Mesothelial cell of epicardium (in vitro differentiated cells): ENCODE results near the gene MYCBP2. TPM values are rescaled to one million over a fixed set of nuclear protein-coding genes. Genes with fewer than 3 reads are reported as not detected.
"Not testable (repeated sequence)": the region's sequence is repeated elsewhere in the genome, so short reads cannot be mapped to it uniquely, and the experiment has no call there.

Experiments
- DNase-seq, 2 experiments: peaks; one replicate each; pipeline ENCODE4 v3.0.0; 2021; ENCODE audit warnings: low spot score in 2 of 2; ENCODE audit not compliant: unreplicated experiment in 2 of 2
- H3K27ac Mint-ChIP-seq: 2 replicates; pipeline ENCODE4 v1.8.0; 2021; ENCODE audit warnings: mixed read lengths
- H3K27me3 Mint-ChIP-seq: 2 replicates; pipeline ENCODE4 v1.8.0; 2021; ENCODE audit warnings: low read depth, mixed read lengths
- H3K36me3 Mint-ChIP-seq: 2 replicates; pipeline ENCODE4 v1.8.0; 2021; ENCODE audit warnings: mixed read lengths
- H3K4me1 Mint-ChIP-seq: 2 replicates; pipeline ENCODE4 v1.8.0; 2021; ENCODE audit warnings: mixed read lengths
- H3K4me3 Mint-ChIP-seq: 2 replicates; pipeline ENCODE4 v1.8.0; 2021; ENCODE audit warnings: mild to moderate bottlenecking, moderate library complexity, mixed read lengths
- H3K9me3 Mint-ChIP-seq: 2 replicates; pipeline ENCODE4 v1.8.0; 2021; ENCODE audit warnings: mixed read lengths
- total RNA-seq: library from RNA; stranded (reverse); gene quantifications from 3 replicates; pipeline ENCODE4 v1.2.1, GENCODE V29; 2021
- TF ChIP-seq, protein P1 (sequence below): fragments of 200-600 bp; sonication (generic); IDR thresholded peaks from one replicate; pipeline ENCODE4 v1.5.0; 2021; ENCODE audit warnings: antibody characterized with exemption; ENCODE audit not compliant: unreplicated experiment

MYCBP2 gene
- total RNA-seq, 1 donor from 2014 or later, result 72.3 TPM

DNA sequence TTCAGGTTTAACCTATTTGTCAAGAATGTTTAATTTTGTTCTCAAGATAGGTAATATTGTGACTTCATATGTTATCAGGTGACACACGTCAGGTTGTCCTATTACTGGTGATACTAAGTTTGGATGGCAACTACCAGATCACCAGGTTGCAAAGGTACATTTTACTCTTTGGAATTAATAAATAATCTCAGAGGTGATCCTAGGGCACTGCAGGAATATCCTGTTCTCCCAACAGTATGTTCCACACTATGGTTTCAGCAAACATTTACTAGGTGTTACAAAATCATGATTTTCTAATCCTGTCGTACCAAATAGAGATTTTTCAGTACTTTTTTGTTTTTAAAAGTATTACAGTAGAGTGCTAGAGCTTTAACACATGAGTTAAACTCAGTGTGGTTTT, 29.3 kb upstream of the MYCBP2 start:
- TF ChIP-seq, protein P1, sequence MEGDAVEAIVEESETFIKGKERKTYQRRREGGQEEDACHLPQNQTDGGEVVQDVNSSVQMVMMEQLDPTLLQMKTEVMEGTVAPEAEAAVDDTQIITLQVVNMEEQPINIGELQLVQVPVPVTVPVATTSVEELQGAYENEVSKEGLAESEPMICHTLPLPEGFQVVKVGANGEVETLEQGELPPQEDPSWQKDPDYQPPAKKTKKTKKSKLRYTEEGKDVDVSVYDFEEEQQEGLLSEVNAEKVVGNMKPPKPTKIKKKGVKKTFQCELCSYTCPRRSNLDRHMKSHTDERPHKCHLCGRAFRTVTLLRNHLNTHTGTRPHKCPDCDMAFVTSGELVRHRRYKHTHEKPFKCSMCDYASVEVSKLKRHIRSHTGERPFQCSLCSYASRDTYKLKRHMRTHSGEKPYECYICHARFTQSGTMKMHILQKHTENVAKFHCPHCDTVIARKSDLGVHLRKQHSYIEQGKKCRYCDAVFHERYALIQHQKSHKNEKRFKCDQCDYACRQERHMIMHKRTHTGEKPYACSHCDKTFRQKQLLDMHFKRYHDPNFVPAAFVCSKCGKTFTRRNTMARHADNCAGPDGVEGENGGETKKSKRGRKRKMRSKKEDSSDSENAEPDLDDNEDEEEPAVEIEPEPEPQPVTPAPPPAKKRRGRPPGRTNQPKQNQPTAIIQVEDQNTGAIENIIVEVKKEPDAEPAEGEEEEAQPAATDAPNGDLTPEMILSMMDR, result no peak
- Mint-ChIP-seq H3K9me3 (no peaks in the 10 kb centered on the region), H3K4me3 (no peak overlapping the region), H3K36me3 (no peaks in the 10 kb centered on the region), H3K27ac (no peak overlapping the region), H3K4me1 (no peaks in the 10 kb centered on the region), H3K27me3 (peaks cover 4% of the 10 kb centered on the region)
- DNase-seq, result no peak

- Mint-ChIP-seq H3K27me3 (peaks cover 14% of the 10 kb centered on the region), H3K27ac (no peak overlapping the region), H3K36me3 (no peaks in the 10 kb centered on the region), H3K4me3 (no peak overlapping the region), H3K4me1 (no peaks in the 10 kb centered on the region), H3K9me3 (no peaks in the 10 kb centered on the region)
- DNase-seq, result no peak
- TF ChIP-seq, protein P1, result no peak
These were observed 27.1 kb upstream of the MYCBP2 start for GRCh38 chr13:77353995-77354394.

DNA sequence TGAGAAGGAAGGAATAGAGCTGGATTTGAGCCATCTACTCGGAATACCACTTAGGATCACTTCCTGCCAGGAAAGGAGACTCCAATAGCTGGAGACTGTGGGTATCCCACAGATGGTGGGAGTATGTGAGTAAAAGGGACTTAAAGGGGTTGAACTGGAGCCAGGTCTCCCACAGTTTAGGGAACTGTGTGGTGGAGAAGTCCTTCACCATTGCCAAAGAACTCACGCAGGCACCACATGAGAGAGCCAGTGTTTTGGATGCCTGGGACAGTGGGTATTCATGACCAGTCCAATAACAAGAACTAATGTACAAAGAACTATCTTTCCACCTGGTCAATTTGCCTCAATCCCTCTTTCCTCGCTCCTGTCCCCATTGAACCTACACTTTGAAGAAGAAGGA, 24.4 kb upstream of the MYCBP2 start:
- H3K36me3 Mint-ChIP-seq, result no peaks in the 10 kb centered on the region
- H3K9me3 Mint-ChIP-seq, result no peaks in the 10 kb centered on the region
- H3K4me1 Mint-ChIP-seq, result no peaks in the 10 kb centered on the region
- H3K27ac Mint-ChIP-seq, result no peak overlapping the region
- TF ChIP-seq, protein P1, result no peak
- DNase-seq, result no peak
- H3K4me3 Mint-ChIP-seq, result no peak overlapping the region
- H3K27me3 Mint-ChIP-seq, result peaks cover 19% of the 10 kb centered on the region

- no peak overlapping the region for H3K4me3 Mint-ChIP-seq
- DNase-seq, result no peak
These were observed 23.9 kb upstream of the MYCBP2 start for GRCh38 chr13:77350811-77351210.

GRCh38 chr13:77349365-77349764, 22.5 kb upstream of the MYCBP2 start:
- no peaks in the 10 kb centered on the region for H3K9me3 Mint-ChIP-seq
- no peaks in the 10 kb centered on the region for H3K36me3 Mint-ChIP-seq
- TF ChIP-seq, protein P1, result no peak
- no peak overlapping the region for H3K27ac Mint-ChIP-seq
- H3K4me1 Mint-ChIP-seq, result no peaks in the 10 kb centered on the region
- peaks cover 19% of the 10 kb centered on the region for H3K27me3 Mint-ChIP-seq
- no peak overlapping the region for H3K4me3 Mint-ChIP-seq
- DNase-seq, result no peak

More at GRCh38 chr13:77350811-77351210, 23.9 kb upstream of the MYCBP2 start:
- H3K27ac Mint-ChIP-seq, result no peak overlapping the region
- H3K36me3 Mint-ChIP-seq, result no peaks in the 10 kb centered on the region
- H3K9me3 Mint-ChIP-seq, result no peaks in the 10 kb centered on the region
- H3K4me1 Mint-ChIP-seq, result no peaks in the 10 kb centered on the region
- TF ChIP-seq, protein P1, result no peak
- H3K27me3 Mint-ChIP-seq, result peaks cover 19% of the 10 kb centered on the region

GRCh38 chr13:77347351-77347750, 20.5 kb upstream of the MYCBP2 start:
- H3K36me3 Mint-ChIP-seq, DNase-seq, H3K4me1 Mint-ChIP-seq: not testable (repeated sequence)

More at GRCh38 chr13:77347351-77347750, 20.5 kb upstream of the MYCBP2 start:
- not testable (repeated sequence) for H3K4me3 Mint-ChIP-seq, H3K9me3 Mint-ChIP-seq, H3K27ac Mint-ChIP-seq
- H3K27me3 Mint-ChIP-seq, result peaks cover 17% of the 10 kb centered on the region
